Endodermal cell (in vitro differentiated cells): ENCODE measurements around the gene HDLBP. TPM values are rescaled to one million over a fixed set of nuclear protein-coding genes. Genes with fewer than 3 reads are reported as not detected.

Source experiments
- DNase-seq: peaks from one replicate; pipeline ENCODE4 v3.0.0-alpha.2; 2017
- H3K27ac ChIP-seq: 2 replicates; pipeline ENCODE4 v1.5.1; 2013; ENCODE audit warnings: mild to moderate bottlenecking, low read depth, low read length, moderate library complexity
- H3K27me3 ChIP-seq: 2 replicates; pipeline ENCODE4 v1.6.1; 2013; ENCODE audit warnings: mild to moderate bottlenecking, low read length, moderate library complexity; ENCODE audit not compliant: insufficient read depth, control insufficient read depth, poor library complexity, severe bottlenecking
- H3K36me3 ChIP-seq: 2 replicates; pipeline ENCODE4 v1.7.0; 2013; ENCODE audit warnings: mild to moderate bottlenecking, low read length, moderate library complexity; ENCODE audit not compliant: control insufficient read depth, insufficient read depth
- H3K4me1 ChIP-seq: one replicate; pipeline ENCODE4 v1.7.0; 2013; ENCODE audit warnings: low read length; ENCODE audit not compliant: control insufficient read depth, insufficient read depth
- H3K4me3 ChIP-seq: 2 replicates; pipeline ENCODE4 v1.5.1; 2013; ENCODE audit warnings: mild to moderate bottlenecking, low read length, moderate library complexity
- H3K9ac ChIP-seq: 2 replicates; pipeline ENCODE4 v1.6.1; 2013; ENCODE audit warnings: mild to moderate bottlenecking, low read length, moderate library complexity; ENCODE audit not compliant: poor library complexity, severe bottlenecking; ENCODE audit errors: extremely low read depth
- H3K9me3 ChIP-seq: 2 replicates; pipeline ENCODE4 v1.6.1; 2013; ENCODE audit warnings: mild to moderate bottlenecking, low read length, moderate library complexity; ENCODE audit not compliant: control insufficient read depth
- H3K27ac Mint-ChIP-seq: 2 replicates; pipeline ENCODE4 v1.8.0; 2020; ENCODE audit warnings: mixed read lengths
- H3K27me3 Mint-ChIP-seq: 2 replicates; pipeline ENCODE4 v1.8.0; 2021; ENCODE audit warnings: mild to moderate bottlenecking, mixed read lengths; ENCODE audit not compliant: insufficient read depth
- H3K36me3 Mint-ChIP-seq: 2 replicates; pipeline ENCODE4 v1.8.0; 2020; ENCODE audit warnings: low read depth, mixed read lengths
- H3K4me1 Mint-ChIP-seq: 2 replicates; pipeline ENCODE4 v1.8.0; 2020; ENCODE audit warnings: mixed read lengths
- H3K4me3 Mint-ChIP-seq: 2 replicates; pipeline ENCODE4 v1.8.0; 2020; ENCODE audit warnings: mild to moderate bottlenecking, moderate library complexity, mixed read lengths
- H3K9me3 Mint-ChIP-seq: 2 replicates; pipeline ENCODE4 v1.8.0; 2020; ENCODE audit warnings: mild to moderate bottlenecking, mixed read lengths
- WGBS, 2 experiments: methylation state at CpG; one replicate each; pipeline versions ENCODE4 v1.1.5 to v1.1.7; 2013; ENCODE audit warnings: missing lambda C conversion rate in 2 of 2, mixed read lengths in 1 of 2; ENCODE audit not compliant: insufficient coverage in 1 of 2, insufficient read length in 1 of 2; 5-methylcytosine and 5-hydroxymethylcytosine counted together
- total RNA-seq, 2 donors: library from RNA; stranded (reverse); fragmentation: NEBNext Ultra II Directional in 1 of 2; extraction: Animal tissue kit (Norgen Biotek cat#: 25700) in 1 of 2; gene quantifications; 2 replicates in 1 of 2; 3 replicates in 1 of 2; pipeline ENCODE4 v1.2.1, GENCODE V29; 2021
- TF ChIP-seq, protein P1 (sequence below): fragments of 200-600 bp; sonication (generic); conservative IDR thresholded peaks from 2 replicates; pipeline ENCODE4 v1.5.0; 2021; ENCODE audit warnings: antibody characterized with exemption, mild to moderate bottlenecking

Gene HDLBP
- total RNA-seq, 2 donors from 2014 or later = 344 to 374 TPM

DNA sequence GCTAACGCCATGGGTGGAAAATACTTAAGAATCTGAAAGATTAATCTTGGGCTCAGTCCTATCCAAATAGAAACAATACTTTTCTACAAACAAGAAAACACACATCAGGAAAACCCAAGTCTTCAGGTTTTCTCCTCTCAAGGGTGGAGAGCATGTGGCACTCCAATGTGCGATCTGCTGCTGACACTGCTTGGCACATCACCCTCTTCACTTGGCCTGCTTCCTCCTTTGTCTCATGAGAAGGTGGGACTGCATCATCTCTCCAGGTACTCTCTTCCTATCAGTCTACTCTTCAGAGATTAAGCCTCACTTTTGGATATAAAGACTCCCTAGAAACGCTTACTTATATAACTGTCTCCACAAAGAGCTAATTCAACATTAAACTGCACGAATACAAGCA lies 26.4 kb downstream of the HDLBP start:
- no peaks in the 10 kb centered on the region for H3K4me1 ChIP-seq
- Mint-ChIP-seq H3K9me3 (no peaks in the 10 kb centered on the region), H3K4me1 (peaks cover 3% of the 10 kb centered on the region), H3K36me3 (peaks cover 17% of the 10 kb centered on the region), H3K27me3 (no peaks in the 10 kb centered on the region), H3K4me3 (no peak overlapping the region), H3K27ac (no peak overlapping the region)
- H3K36me3 ChIP-seq = peaks cover 7% of the 10 kb centered on the region
- H3K27ac ChIP-seq = no peak overlapping the region
- H3K9me3 ChIP-seq = no peaks in the 10 kb centered on the region
- 97 to 100% methylated on average over 2 to 4 of the region's 4 CpGs for WGBS, 2 experiments
- no peak overlapping the region for H3K9ac ChIP-seq
- H3K4me3 ChIP-seq = no peak overlapping the region
- TF ChIP-seq, protein P1, sequence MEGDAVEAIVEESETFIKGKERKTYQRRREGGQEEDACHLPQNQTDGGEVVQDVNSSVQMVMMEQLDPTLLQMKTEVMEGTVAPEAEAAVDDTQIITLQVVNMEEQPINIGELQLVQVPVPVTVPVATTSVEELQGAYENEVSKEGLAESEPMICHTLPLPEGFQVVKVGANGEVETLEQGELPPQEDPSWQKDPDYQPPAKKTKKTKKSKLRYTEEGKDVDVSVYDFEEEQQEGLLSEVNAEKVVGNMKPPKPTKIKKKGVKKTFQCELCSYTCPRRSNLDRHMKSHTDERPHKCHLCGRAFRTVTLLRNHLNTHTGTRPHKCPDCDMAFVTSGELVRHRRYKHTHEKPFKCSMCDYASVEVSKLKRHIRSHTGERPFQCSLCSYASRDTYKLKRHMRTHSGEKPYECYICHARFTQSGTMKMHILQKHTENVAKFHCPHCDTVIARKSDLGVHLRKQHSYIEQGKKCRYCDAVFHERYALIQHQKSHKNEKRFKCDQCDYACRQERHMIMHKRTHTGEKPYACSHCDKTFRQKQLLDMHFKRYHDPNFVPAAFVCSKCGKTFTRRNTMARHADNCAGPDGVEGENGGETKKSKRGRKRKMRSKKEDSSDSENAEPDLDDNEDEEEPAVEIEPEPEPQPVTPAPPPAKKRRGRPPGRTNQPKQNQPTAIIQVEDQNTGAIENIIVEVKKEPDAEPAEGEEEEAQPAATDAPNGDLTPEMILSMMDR = no peak
- DNase-seq = no peak
- no peaks in the 10 kb centered on the region for H3K27me3 ChIP-seq

DNA sequence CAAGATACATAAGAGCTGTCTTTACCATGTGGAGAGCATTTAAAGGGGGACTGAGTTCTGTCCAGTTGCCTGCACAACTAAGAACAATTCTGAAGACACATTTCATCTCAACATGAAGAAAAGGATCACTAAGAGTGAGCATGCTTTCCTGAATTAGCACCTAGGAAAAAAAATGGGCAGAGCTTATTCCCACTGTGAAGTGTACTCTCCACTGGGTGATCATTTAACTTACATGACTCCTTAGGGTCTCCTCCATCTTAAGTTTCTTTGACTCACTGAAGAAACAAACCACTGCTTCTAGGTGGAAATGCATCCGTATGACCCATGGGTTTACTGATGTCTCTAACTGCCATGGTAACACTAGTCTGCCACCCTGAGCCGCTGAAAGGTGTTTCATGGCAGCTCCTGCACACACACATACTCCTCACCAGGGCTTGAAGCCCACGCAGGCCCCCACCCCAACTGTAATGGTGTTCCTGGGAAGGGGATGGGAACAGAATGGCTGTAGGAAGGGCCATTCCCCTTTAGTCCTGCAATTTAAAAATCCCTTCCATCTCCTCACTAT lies 27.1 kb downstream of the HDLBP start:
- H3K9me3 Mint-ChIP-seq = no peaks in the 10 kb centered on the region
- TF ChIP-seq, protein P1 = no peak
- Histone ChIP-seq H3K27me3 (no peaks in the 10 kb centered on the region), H3K4me1 (no peaks in the 10 kb centered on the region), H3K9ac (no peak overlapping the region), H3K9me3 (no peaks in the 10 kb centered on the region), H3K27ac (no peak overlapping the region), H3K36me3 (peaks cover 7% of the 10 kb centered on the region), H3K4me3 (no peak overlapping the region)
- H3K27me3 Mint-ChIP-seq = no peaks in the 10 kb centered on the region
- peaks cover 3% of the 10 kb centered on the region for H3K4me1 Mint-ChIP-seq
- peaks cover 19% of the 10 kb centered on the region for H3K36me3 Mint-ChIP-seq
- 90 to 96% methylated on average over 1 to 3 of the region's 3 CpGs for WGBS, 2 experiments
- no peak for DNase-seq
- H3K4me3 Mint-ChIP-seq = no peak overlapping the region
- peak overlapping the region; percentile 35 for H3K27ac Mint-ChIP-seq

DNA sequence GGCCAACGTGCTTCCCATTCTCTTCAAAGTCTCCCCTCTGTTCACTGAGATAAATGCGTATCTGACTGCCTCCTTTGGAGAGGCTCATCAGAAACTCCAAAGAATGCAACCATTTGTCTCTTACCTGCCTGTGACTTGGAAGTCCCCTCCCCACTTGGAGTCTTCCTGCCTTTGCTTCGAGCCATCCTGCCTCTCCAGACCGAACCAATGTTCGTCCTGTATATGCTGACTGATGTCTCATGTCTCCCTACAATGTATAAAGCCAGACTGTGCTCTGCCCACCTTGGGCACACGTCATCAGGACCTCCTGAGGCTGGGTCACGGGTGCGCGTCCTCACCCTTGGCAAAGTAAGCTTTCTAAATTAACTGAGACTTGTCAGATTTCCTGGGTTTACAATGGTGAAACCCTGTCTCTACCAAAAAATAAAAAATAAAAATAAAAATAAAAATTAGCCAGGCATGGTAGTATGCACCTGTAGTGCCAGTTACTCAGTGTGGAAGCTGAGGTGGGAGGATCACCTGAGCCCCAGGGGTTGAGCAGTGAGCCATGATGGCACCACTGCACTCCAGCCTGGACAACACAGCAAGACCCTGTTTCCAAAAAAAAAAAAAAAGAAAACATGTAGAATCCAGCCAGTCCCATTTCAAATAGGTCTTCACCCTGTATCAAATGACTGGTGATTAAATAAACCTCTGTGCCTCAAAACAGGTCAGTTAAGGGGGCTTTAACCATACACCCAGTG lies 29.0 kb downstream of the HDLBP start:
- Mint-ChIP-seq H3K4me3 (no peak overlapping the region), H3K27me3 (no peaks in the 10 kb centered on the region), H3K36me3 (peaks cover 19% of the 10 kb centered on the region), H3K9me3 (no peaks in the 10 kb centered on the region), H3K27ac (no peak overlapping the region), H3K4me1 (no peaks in the 10 kb centered on the region)
- no peaks in the 10 kb centered on the region for H3K9me3 ChIP-seq
- 79 to 90% methylated on average over 8 to 9 of the region's 9 CpGs for WGBS, 2 experiments
- H3K36me3 ChIP-seq = peaks cover 7% of the 10 kb centered on the region
- H3K27ac ChIP-seq = no peak overlapping the region
- H3K4me3 ChIP-seq = no peak overlapping the region
- no peaks in the 10 kb centered on the region for H3K27me3 ChIP-seq
- H3K4me1 ChIP-seq = no peaks in the 10 kb centered on the region
- no peak for DNase-seq
- TF ChIP-seq, protein P1 = no peak
- H3K9ac ChIP-seq = no peak overlapping the region
